Mucosa of descending colon (tissue), 3 donors: ENCODE results near the gene S100A4. TPM values are rescaled to one million over a fixed set of nuclear protein-coding genes. Genes with fewer than 3 reads are reported as not detected.
"Not testable (repeated sequence)": the region's sequence is repeated elsewhere in the genome, so short reads cannot be mapped to it uniquely, and the experiment has no call there.

ENCODE experiments used
- ATAC-seq: fragments of 200-7000 bp; cut with Tn5 transposase; one replicate; pipeline ENCODE4 v1.9.1; 2020; ENCODE audit warnings: mild to moderate bottlenecking, moderate library complexity
- DNase-seq, 3 donors: peaks; one replicate each; pipeline ENCODE4 v3.0.0-alpha.2; 2020
- H3K36me3 ChIP-seq: fragments of 200-600 bp; one replicate; pipeline ENCODE4 v1.8.0; 2021; ENCODE audit warnings: low read depth, mild to moderate bottlenecking
- H3K4me1 ChIP-seq: fragments of 200-600 bp; one replicate; pipeline ENCODE4 v1.8.0; 2021; ENCODE audit warnings: low read depth, mild to moderate bottlenecking
- H3K4me3 ChIP-seq: fragments of 200-600 bp; one replicate; pipeline ENCODE4 v1.8.0; 2021; ENCODE audit warnings: mild to moderate bottlenecking
- H3K9me3 ChIP-seq: fragments of 200-600 bp; one replicate; pipeline ENCODE4 v1.8.0; 2021; ENCODE audit warnings: mild to moderate bottlenecking
- intact Hi-C, 2 donors: fragments of 100-400 bp; cut with DNase I in 1 of 2; cut with micrococcal nuclease in 1 of 2; formaldehyde crosslinking; loops; one replicate each; pipeline versions ENCODE4 v1.11.0 to v1.11.1; 2022; cut with DNase I, micrococcal nuclease
- total RNA-seq, 3 donors: library from RNA; stranded (reverse); fragmentation: NEBNext Ultra II Directional in 2 of 3; extraction: Animal tissue kit (Norgen Biotek cat#: 25700) in 2 of 3; gene quantifications; one replicate each; pipeline versions ENCODE4 v1.2.1 to v1.2.4, GENCODE V29; 2021 to 2023
- TF ChIP-seq, protein P1 (sequence below): fragments of 200-600 bp; IDR thresholded peaks from one replicate; pipeline ENCODE4 v1.8.0; 2022; ENCODE audit warnings: antibody characterized with exemption, mild to moderate bottlenecking
- donor health status: DM: no; HTN: no; CAD: no; lungs with moderate emphysema.
- donor health status: DM: no; HTN: no; CAD: no.
- donor health status: DM: no; HTN: yes; CAD: no.

The S100A4 gene
- total RNA-seq, 3 donors from 2014 or later: 28.9 to 176 (median 141) TPM

DNA sequence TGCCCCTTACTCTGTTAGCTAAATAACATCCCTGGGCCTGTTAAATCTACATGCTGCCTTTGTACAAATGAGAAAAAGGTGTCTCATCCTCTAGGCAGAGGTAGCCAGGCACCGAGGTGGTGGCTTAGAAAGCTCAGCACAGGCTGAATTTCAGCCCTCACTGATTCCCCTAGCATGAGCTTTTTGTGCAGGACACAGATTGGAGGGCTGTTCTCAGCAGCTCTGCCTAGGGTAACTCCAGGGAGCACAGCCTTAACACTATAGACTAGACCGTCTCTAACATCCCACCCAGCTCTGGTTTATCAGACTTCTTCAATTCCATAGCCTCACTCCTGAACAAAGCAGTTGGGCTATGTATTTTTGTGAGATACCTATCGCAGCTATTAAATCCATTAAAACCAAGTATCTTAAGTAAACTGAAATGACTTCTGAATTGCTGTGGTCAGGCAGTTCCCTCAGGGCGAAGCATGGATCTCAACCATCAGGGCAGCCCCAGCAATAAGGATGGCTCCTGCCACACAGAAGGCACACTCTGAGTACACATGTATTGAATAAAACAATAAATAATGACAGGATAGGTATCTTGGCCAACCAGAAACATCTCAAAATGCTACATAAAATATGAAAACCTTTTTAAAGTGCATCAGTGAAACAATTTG, 24.7 kb downstream of the S100A4 start:
- DNase-seq (no peak), ATAC-seq (no peak)
- intact Hi-C loops: no loop called here
- TF ChIP-seq, protein P1, sequence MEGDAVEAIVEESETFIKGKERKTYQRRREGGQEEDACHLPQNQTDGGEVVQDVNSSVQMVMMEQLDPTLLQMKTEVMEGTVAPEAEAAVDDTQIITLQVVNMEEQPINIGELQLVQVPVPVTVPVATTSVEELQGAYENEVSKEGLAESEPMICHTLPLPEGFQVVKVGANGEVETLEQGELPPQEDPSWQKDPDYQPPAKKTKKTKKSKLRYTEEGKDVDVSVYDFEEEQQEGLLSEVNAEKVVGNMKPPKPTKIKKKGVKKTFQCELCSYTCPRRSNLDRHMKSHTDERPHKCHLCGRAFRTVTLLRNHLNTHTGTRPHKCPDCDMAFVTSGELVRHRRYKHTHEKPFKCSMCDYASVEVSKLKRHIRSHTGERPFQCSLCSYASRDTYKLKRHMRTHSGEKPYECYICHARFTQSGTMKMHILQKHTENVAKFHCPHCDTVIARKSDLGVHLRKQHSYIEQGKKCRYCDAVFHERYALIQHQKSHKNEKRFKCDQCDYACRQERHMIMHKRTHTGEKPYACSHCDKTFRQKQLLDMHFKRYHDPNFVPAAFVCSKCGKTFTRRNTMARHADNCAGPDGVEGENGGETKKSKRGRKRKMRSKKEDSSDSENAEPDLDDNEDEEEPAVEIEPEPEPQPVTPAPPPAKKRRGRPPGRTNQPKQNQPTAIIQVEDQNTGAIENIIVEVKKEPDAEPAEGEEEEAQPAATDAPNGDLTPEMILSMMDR: no peak
- no peak overlapping the region for H3K4me3 ChIP-seq
- H3K4me1 ChIP-seq: peaks cover 14% of the 10 kb centered on the region
- H3K36me3 ChIP-seq: no peaks in the 10 kb centered on the region
- no peaks in the 10 kb centered on the region for H3K9me3 ChIP-seq

DNA sequence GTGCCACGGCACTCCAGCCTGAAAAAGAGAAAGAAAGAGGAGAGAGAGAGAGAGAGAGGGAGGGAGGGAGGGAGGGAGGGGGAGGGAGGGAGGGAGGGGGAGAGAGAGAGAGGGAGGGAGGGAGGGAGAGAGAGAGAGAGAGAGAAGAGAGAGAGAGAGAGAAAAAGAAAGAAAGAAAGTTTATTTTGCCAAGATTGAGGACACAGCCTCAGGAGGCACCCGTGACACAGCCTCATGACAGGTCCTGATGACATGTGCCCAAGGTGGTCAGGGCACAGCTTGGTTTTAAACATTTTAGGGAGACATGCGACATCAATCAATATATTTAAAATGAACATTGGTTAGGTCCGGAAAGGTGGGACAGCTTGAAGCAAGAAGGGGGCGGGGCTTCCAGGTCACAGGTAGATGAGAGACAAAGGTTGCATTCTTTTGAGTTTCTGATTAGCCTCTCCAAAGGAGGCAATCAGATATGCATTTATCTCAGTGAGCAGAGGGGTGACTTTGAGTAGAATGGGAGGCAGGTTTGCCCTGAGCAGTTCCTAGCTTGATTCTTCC, 25.4 kb downstream of the S100A4 start:
- H3K4me3 ChIP-seq, H3K36me3 ChIP-seq, H3K9me3 ChIP-seq, intact Hi-C loops: not testable (repeated sequence)
- ATAC-seq: peak; percentile 32
- DNase-seq: peak; percentile 67 to 83 (median 76)
- H3K4me1 ChIP-seq: peaks cover 20% of the 10 kb centered on the region

DNA sequence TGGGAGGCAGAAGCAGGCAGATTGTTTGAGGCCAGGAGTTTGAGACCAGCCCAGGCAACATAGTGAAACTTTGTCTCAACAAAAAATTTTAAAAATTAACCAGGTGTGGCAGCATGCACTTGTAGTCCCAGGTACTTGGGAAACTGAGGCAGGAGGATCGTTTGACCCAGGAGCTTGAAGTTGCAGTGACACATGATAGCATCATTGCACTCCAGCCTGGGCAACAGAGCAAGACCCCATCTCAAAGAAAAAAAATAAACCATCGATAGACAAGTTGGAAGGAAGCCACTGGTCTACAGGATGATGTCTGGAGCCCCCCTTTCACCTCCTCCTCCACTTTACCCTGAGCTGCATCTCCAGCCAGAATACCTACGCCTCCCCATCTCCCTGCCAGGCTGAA, 26.4 kb downstream of the S100A4 start:
- intact Hi-C loops: loop anchor here in 1 of 2 donors (10.0 kb wide), 1 partner anchor 226 kb away; no protein-coding TSS in a partner anchor
- no peaks in the 10 kb centered on the region for H3K36me3 ChIP-seq
- ATAC-seq (no peak), DNase-seq (no peak)
- no peak overlapping the region for H3K4me3 ChIP-seq
- TF ChIP-seq, protein P1: no peak
- H3K4me1 ChIP-seq: peaks cover 25% of the 10 kb centered on the region
- H3K9me3 ChIP-seq: no peaks in the 10 kb centered on the region

DNA sequence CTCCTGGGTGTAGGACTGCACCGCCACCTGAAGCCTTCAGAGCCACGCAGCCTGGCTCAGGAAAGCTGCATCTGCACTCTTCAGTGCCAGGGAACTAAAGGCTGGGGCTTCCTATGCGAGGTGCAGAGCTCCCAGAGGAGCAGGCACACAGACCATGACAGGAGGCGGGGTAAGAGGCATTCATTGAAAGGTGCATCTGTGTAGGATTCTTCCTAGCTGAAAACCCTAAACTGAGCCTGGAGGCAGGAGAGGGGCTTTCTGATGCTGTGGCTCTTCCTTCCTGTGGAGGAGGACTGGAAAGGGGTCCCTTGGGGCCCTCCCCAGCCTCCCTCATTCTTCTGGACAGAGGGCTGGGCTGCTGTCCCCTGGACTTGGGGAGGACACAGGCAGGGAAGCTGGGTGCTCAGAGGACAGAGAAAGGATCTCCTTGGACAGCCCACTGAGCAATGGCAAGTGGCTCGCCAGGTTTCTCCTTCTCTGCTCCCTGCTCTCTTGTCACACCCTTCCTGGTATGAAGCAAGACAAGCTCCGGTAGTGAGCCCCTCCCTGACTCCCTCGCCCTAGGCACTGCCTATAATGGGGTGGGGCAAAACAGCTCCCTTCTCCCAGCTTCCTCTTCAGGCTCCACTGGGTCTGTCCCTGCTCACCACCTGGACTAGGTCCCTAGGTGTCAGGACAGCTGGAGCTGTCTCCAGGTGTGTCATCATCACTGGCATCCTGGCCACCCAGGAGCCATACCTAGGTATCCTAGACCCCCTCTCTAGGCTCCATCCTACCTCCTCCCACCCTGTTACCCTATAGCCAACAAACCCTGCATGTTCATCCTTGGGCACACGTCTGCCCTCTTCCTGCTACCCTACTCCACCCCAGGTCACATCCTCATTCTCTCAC, 29.9 kb downstream of the S100A4 start:
- TF ChIP-seq, protein P1: no peak
- intact Hi-C loops: loop anchor here in 1 of 2 donors (10.0 kb wide), 1 partner anchor 229 kb away; no protein-coding TSS in a partner anchor
- H3K4me3 ChIP-seq: no peak overlapping the region
- peak; percentile 86 to 90 (median 89) for DNase-seq
- H3K9me3 ChIP-seq: no peaks in the 10 kb centered on the region
- H3K4me1 ChIP-seq: peaks cover 27% of the 10 kb centered on the region
- peak; percentile 97 for ATAC-seq
- no peaks in the 10 kb centered on the region for H3K36me3 ChIP-seq

DNA sequence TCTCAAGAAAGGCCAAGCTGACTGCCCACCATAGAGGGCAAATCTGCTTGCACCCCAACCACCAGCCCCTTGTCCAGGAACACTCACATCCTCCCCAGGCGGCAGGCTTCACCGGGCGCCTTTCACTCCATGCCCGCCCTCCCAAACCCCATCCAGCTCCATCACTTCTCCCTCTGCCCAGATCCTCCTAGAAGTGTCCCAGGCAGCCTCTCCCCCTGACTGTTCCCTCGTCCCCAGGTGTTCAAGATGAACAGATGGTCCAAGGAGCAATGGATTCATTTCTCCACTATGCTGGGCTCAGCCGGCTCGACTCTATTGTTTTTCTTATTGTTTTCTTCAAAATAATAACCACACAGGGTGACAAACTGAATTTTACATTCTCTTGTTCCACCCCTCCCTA, 31.9 kb downstream of the S100A4 start:
- intact Hi-C loops: loop anchor here in 1 of 2 donors (5.0 to 10.0 kb wide), 2 partner anchors 54 to 231 kb away; partner anchors contain the start of gene S100A2
- no peak for DNase-seq
- peaks cover 23% of the 10 kb centered on the region for H3K4me1 ChIP-seq
- no peaks in the 10 kb centered on the region for H3K9me3 ChIP-seq
- no peak for ATAC-seq
- no peak overlapping the region for H3K4me3 ChIP-seq
- H3K36me3 ChIP-seq: no peaks in the 10 kb centered on the region
- TF ChIP-seq, protein P1: no peak
